Body of pancreas (tissue), 4 donors: ENCODE data around the gene AP4B1. TPM values are rescaled to one million over a fixed set of nuclear protein-coding genes. Genes with fewer than 3 reads are reported as not detected.

Experiments used
- ATAC-seq: fragments of 150-250 bp; one replicate; pipeline ENCODE4 v1.9.1; 2016
- DNase-seq, 4 donors: peaks; one replicate each; pipeline ENCODE4 v3.0.0-alpha.2; 2019
- H3K27ac ChIP-seq, 4 donors: fragments of 200-600 bp; sonication (generic); 1 replicate in 3 of 4; 2 replicates in 1 of 4; pipeline versions ENCODE4 v1.5.1 to v1.6.1; 2016 to 2019; ENCODE audit warnings: mild to moderate bottlenecking in 1 of 4, mixed read lengths in 1 of 4, moderate library complexity in 1 of 4
- H3K27me3 ChIP-seq, 2 donors: fragments of 200-600 bp; sonication (generic); one replicate each; pipeline ENCODE4 v1.6.0; 2016; ENCODE audit warnings: mild to moderate bottlenecking in 1 of 2
- H3K36me3 ChIP-seq, 2 donors: fragments of 200-600 bp; sonication (generic); replicated peaks in 1 of 2; 2 replicates each; pipeline ENCODE4 v1.5.1; 2016; ENCODE audit warnings: low read depth in 2 of 2; ENCODE audit not compliant: insufficient read depth in 1 of 2
- H3K4me1 ChIP-seq: fragments of 200-600 bp; sonication (generic); one replicate; pipeline ENCODE4 v1.6.0; 2016
- H3K4me3 ChIP-seq, 2 donors: fragments of 200-600 bp; sonication (generic); 1 replicate in 1 of 2; 2 replicates in 1 of 2; pipeline ENCODE4 v1.5.1; 2016 to 2019
- H3K9me3 ChIP-seq, 3 donors: fragments of 200-600 bp; sonication (generic); 1 replicate in 2 of 3; 2 replicates in 1 of 3; pipeline ENCODE4 v1.5.1; 2016
- CTCF ChIP-seq, 7 experiments: fragments of 450-650 bp in 4 of 7; fragments of 200-600 bp in 3 of 7; sonication (generic) in 3 of 7; IDR thresholded peaks; one replicate each; pipeline ENCODE4 v1.5.1; 2016 to 2019; ENCODE audit warnings: antibody characterized with exemption in 7 of 7
- POLR2A ChIP-seq, 3 donors: fragments of 450-650 bp; IDR thresholded peaks; one replicate each; pipeline ENCODE4 v1.6.1; 2016; ENCODE audit warnings: antibody characterized with exemption in 3 of 3, mild to moderate bottlenecking in 2 of 3
- WGBS, 2 donors: methylation state at CpG; one replicate each; pipeline ENCODE4 v1.1.5; 2017; 5-methylcytosine and 5-hydroxymethylcytosine counted together
- intact Hi-C: fragments of 100-400 bp; cut with DNase I; formaldehyde crosslinking; loops from one replicate; pipeline ENCODE4 v1.15.1; 2023
- total RNA-seq, 2 donors: library from RNA; depleted of rRNA; stranded (reverse); fragments of >200 nt; gene quantifications; one replicate each; pipeline ENCODE4 v1.1.0, GENCODE V29; 2016

AP4B1 gene
- total RNA-seq, 2 donors from 2014 or later = 21.3 to 33.0 TPM

GRCh38 chr1:113938192-113938591, 33.6 kb upstream of the AP4B1 start:
- no peak for ATAC-seq
- H3K36me3 ChIP-seq = no peaks in the 10 kb centered on the region
- H3K27me3 ChIP-seq = no peaks in the 10 kb centered on the region
- H3K9me3 ChIP-seq = no peaks in the 10 kb centered on the region
- H3K4me3 ChIP-seq = no peak overlapping the region
- TF ChIP-seq CTCF (IDR thresholded peaks at IDR 0.05) (no peak), POLR2A (IDR thresholded peaks at IDR 0.05) (no peak)
- 61 to 77% methylated on average over 5 of the region's 5 CpGs for WGBS, 2 donors
- intact Hi-C loops = no loop called here
- no peak for DNase-seq
- H3K4me1 ChIP-seq = peaks cover 41% of the 10 kb centered on the region
- no peak overlapping the region for H3K27ac ChIP-seq

GRCh38 chr1:113937146-113937545, 32.5 kb upstream of the AP4B1 start:
- ATAC-seq (no peak), DNase-seq (no peak)
- intact Hi-C loops = no loop called here
- Histone ChIP-seq H3K4me3 (no peak overlapping the region), H3K9me3 (no peaks in the 10 kb centered on the region), H3K27ac (no peak overlapping the region), H3K27me3 (no peaks in the 10 kb centered on the region), H3K4me1 (peaks cover 51% of the 10 kb centered on the region), H3K36me3 (no peaks in the 10 kb centered on the region)
- TF ChIP-seq CTCF (IDR thresholded peaks at IDR 0.05) (no peak), POLR2A (IDR thresholded peaks at IDR 0.05) (no peak)
- 88 to 89% methylated on average over 1 of the region's 1 CpG for whole genome bisulfite sequencing, 2 donors

GRCh38 chr1:113935970-113936369, 31.4 kb upstream of the AP4B1 start:
- no peaks in the 10 kb centered on the region for H3K27me3 ChIP-seq
- intact Hi-C loops = no loop called here
- H3K36me3 ChIP-seq = no peaks in the 10 kb centered on the region
- no peaks in the 10 kb centered on the region for H3K9me3 ChIP-seq
- WGBS, 2 donors = 94% methylated on average over 1 of the region's 1 CpG
- no peak overlapping the region for H3K4me3 ChIP-seq
- H3K27ac ChIP-seq = no peak overlapping the region
- TF ChIP-seq CTCF (IDR thresholded peaks at IDR 0.05) (no peak), POLR2A (IDR thresholded peaks at IDR 0.05) (no peak)
- ATAC-seq = no peak
- H3K4me1 ChIP-seq = peaks cover 61% of the 10 kb centered on the region
- no peak for DNase-seq

- no peak for TF ChIP-seq POLR2A (IDR thresholded peaks at IDR 0.05)
- no peak for TF ChIP-seq CTCF (IDR thresholded peaks at IDR 0.05)
- no peaks in the 10 kb centered on the region for H3K27me3 ChIP-seq
- no peak overlapping the region for H3K4me3 ChIP-seq
- no peak overlapping the region for H3K27ac ChIP-seq
- peaks cover 67% of the 10 kb centered on the region for H3K4me1 ChIP-seq
- DNase-seq (no peak), ATAC-seq (no peak)
- WGBS, 2 donors = 94 to 100% methylated on average over 1 of the region's 1 CpG
- no peaks in the 10 kb centered on the region for H3K9me3 ChIP-seq
- H3K36me3 ChIP-seq = no peaks in the 10 kb centered on the region
- intact Hi-C loops = no loop called here
These were observed 30.6 kb upstream of the AP4B1 start for GRCh38 chr1:113935176-113935575.

GRCh38 chr1:113934511-113935055, 30.0 kb upstream of the AP4B1 start:
- no peaks in the 10 kb centered on the region for H3K9me3 ChIP-seq
- H3K36me3 ChIP-seq = no peaks in the 10 kb centered on the region
- ATAC-seq = no peak
- intact Hi-C loops = no loop called here
- WGBS, 2 donors = 62 to 68% methylated on average over 5 of the region's 5 CpGs
- H3K4me3 ChIP-seq = no peak overlapping the region
- H3K4me1 ChIP-seq = peaks cover 67% of the 10 kb centered on the region
- DNase-seq = no peak
- peak overlapping the region in 2 of 4 donors; percentile 51 to 98 for H3K27ac ChIP-seq
- no peaks in the 10 kb centered on the region for H3K27me3 ChIP-seq
- TF ChIP-seq POLR2A (IDR thresholded peaks at IDR 0.05) (no peak), CTCF (IDR thresholded peaks at IDR 0.05) (no peak)
